ENCODE measurements around the gene VPS37D. TPM values are rescaled to one million over a fixed set of nuclear protein-coding genes. Genes with fewer than 3 reads are reported as not detected.

Gene VPS37D
- total and polyA plus RNA-seq, 10 of the 15 experiments (the other 5 are each of a cell fraction or from before 2014, with no cell fraction given): 0.10 to 0.45 (median 0.16) TPM; not detected in 6

DNA sequence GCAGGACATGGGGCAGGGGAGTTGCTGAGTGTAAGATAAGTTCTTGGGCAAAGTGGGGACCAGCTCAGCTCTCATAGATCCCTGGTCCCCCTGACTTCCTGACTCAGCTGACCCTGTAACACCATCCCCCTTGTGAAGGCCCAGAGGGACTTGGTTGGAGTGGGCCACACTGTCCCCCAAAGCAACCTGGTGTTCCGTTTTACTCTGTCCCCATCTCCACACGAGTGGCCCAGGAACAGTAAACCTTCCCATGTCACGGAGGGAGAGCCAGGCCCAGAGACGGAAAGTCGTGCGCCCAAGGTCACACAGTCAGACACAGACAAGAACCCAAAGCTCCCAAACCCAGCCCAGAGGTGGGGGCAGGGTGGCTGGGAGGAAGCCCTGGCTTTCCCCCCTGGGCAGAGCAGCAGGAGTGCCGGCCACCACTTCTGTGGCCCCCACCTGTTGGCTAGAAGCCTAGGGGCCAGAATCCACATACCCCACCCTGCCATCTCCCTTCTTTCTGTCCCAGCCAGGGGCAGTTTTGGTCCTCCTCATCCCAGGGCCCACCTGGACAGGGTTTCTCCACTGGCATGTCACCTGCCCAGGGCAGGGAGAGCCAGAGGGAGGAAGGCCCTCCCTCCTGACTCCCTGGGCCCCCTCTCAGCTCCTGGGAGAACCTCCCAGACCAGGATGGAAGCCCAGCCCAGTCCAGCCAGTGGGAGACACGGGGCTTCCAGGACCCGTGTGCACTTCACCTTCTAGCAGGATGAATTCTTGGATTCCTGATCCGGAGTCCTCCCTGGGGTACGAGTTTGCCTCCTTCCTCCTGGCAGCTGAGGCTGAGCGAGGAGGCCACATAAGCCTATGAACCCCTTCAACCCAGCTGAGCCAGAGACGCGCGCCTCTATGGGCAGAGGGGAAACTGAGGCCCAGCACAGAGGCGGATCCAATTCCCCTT lies 20.6 kb upstream of the VPS37D start (continued):
- TF ChIP-seq FOXM1 (IDR thresholded peaks at IDR 0.05; ENCODE audit: low read depth, low read length): no peak
- TF ChIP-seq ZNF207 (IDR thresholded peaks at IDR 0.05; ENCODE audit: borderline replicate concordance): no peak
- no peak for TF ChIP-seq ESRRA (IDR thresholded peaks at IDR 0.05; ENCODE audit: low read length)
- no peak for TF ChIP-seq SMAD1 (IDR thresholded peaks at IDR 0.05; ENCODE audit: low read depth, partially characterized antibody)
- TF ChIP-seq CBX3 (IDR thresholded peaks at IDR 0.05; ENCODE audit: borderline replicate concordance, low read depth): no peak
- TF ChIP-seq, protein P1, sequence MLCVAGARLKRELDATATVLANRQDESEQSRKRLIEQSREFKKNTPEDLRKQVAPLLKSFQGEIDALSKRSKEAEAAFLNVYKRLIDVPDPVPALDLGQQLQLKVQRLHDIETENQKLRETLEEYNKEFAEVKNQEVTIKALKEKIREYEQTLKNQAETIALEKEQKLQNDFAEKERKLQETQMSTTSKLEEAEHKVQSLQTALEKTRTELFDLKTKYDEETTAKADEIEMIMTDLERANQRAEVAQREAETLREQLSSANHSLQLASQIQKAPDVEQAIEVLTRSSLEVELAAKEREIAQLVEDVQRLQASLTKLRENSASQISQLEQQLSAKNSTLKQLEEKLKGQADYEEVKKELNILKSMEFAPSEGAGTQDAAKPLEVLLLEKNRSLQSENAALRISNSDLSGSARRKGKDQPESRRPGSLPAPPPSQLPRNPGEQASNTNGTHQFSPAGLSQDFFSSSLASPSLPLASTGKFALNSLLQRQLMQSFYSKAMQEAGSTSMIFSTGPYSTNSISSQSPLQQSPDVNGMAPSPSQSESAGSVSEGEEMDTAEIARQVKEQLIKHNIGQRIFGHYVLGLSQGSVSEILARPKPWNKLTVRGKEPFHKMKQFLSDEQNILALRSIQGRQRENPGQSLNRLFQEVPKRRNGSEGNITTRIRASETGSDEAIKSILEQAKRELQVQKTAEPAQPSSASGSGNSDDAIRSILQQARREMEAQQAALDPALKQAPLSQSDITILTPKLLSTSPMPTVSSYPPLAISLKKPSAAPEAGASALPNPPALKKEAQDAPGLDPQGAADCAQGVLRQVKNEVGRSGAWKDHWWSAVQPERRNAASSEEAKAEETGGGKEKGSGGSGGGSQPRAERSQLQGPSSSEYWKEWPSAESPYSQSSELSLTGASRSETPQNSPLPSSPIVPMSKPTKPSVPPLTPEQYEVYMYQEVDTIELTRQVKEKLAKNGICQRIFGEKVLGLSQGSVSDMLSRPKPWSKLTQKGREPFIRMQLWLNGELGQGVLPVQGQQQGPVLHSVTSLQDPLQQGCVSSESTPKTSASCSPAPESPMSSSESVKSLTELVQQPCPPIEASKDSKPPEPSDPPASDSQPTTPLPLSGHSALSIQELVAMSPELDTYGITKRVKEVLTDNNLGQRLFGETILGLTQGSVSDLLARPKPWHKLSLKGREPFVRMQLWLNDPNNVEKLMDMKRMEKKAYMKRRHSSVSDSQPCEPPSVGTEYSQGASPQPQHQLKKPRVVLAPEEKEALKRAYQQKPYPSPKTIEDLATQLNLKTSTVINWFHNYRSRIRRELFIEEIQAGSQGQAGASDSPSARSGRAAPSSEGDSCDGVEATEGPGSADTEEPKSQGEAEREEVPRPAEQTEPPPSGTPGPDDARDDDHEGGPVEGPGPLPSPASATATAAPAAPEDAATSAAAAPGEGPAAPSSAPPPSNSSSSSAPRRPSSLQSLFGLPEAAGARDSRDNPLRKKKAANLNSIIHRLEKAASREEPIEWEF (IDR thresholded peaks at IDR 0.05; ENCODE audit: insufficient replicate concordance, low read depth, low read length): no peak
- no peak for TF ChIP-seq SPI1 (IDR thresholded peaks at IDR 0.05; ENCODE audit: borderline replicate concordance, insufficient read depth, low read depth, low read length)
- no peak for TF ChIP-seq TBL1XR1 (IDR thresholded peaks at IDR 0.05; ENCODE audit: low read depth, low read length)
- no peak for TF ChIP-seq TARDBP (IDR thresholded peaks at IDR 0.05; ENCODE audit: borderline replicate concordance)
- TF ChIP-seq, protein P2, sequence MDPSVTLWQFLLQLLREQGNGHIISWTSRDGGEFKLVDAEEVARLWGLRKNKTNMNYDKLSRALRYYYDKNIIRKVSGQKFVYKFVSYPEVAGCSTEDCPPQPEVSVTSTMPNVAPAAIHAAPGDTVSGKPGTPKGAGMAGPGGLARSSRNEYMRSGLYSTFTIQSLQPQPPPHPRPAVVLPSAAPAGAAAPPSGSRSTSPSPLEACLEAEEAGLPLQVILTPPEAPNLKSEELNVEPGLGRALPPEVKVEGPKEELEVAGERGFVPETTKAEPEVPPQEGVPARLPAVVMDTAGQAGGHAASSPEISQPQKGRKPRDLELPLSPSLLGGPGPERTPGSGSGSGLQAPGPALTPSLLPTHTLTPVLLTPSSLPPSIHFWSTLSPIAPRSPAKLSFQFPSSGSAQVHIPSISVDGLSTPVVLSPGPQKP (IDR thresholded peaks at IDR 0.05; ENCODE audit: low read depth, low read length): no peak

Measured in GM12878 (cell line).